Stomach (tissue), 9 donors: Measurements from ENCODE around the gene TMEM186. TPM values are rescaled to one million over a fixed set of nuclear protein-coding genes. Genes with fewer than 3 reads are reported as not detected.
"Not testable (repeated sequence)": the region's sequence is repeated elsewhere in the genome, so short reads cannot be mapped to it uniquely, and the experiment has no call there.

Experiments used
- DNase-seq, 2 donors: peaks; one replicate each; pipeline versions ENCODE4 v3.0.0 to v3.0.0-alpha.2; 2013 to 2019
- H3K27ac ChIP-seq, 5 donors: fragments of 200-600 bp in 4 of 5; sonication (generic) in 4 of 5; one replicate each; pipeline ENCODE4 v1.5.1; 2013 to 2019; ENCODE audit warnings: mild to moderate bottlenecking in 1 of 5, moderate library complexity in 1 of 5
- H3K27me3 ChIP-seq, 3 donors: fragments of 200-600 bp; sonication (generic); one replicate each; pipeline ENCODE4 v1.5.1; 2017 to 2019; ENCODE audit warnings: mixed run types in 1 of 3
- H3K36me3 ChIP-seq, 4 donors: fragments of 200-600 bp; sonication (generic); 1 replicate in 3 of 4; 2 replicates in 1 of 4; pipeline ENCODE4 v1.5.1; 2016 to 2019
- H3K4me1 ChIP-seq, 4 donors: fragments of 200-600 bp; sonication (generic); one replicate each; pipeline ENCODE4 v1.5.1; 2016 to 2019
- H3K4me3 ChIP-seq, 4 donors: fragments of 200-600 bp; sonication (generic) in 3 of 4; one replicate each; pipeline ENCODE4 v1.5.1; 2016 to 2019; ENCODE audit warnings: mild to moderate bottlenecking in 1 of 4
- H3K9me3 ChIP-seq, 4 donors: fragments of 200-600 bp; sonication (generic); one replicate each; pipeline ENCODE4 v1.5.1; 2016 to 2019
- EP300 ChIP-seq: sonication (generic); formaldehyde crosslinking; IDR thresholded peaks from one replicate; pipeline ENCODE4 v1.6.1; 2017; ENCODE audit warnings: antibody characterized with exemption
- POLR2A ChIP-seq, 4 donors: fragments of 450-650 bp; IDR thresholded peaks; one replicate each; pipeline ENCODE4 v1.6.1; 2016; ENCODE audit warnings: antibody characterized with exemption in 4 of 4, control low read depth in 2 of 4, mild to moderate bottlenecking in 1 of 4, moderate library complexity in 1 of 4
- POLR2AphosphoS5 ChIP-seq, 3 donors: sonication (generic); formaldehyde crosslinking; IDR thresholded peaks; one replicate each; pipeline ENCODE4 v1.6.1; 2016; ENCODE audit warnings: antibody characterized with exemption in 3 of 3
- WGBS, 5 donors: extraction: QIAGEN DNeasy Blood & Tissue Kit in 3 of 5; methylation state at CpG; one replicate each; pipeline versions ENCODE4 v1.1.5 to v1.1.7; 2013 to 2018; 5-methylcytosine and 5-hydroxymethylcytosine counted together
- intact Hi-C: fragments of 100-400 bp; cut with DNase I; formaldehyde crosslinking; loops from one replicate; pipeline ENCODE4 v1.15.1; 2023; ENCODE audit warnings: low total_unique reads
- polyA plus RNA-seq, 3 donors: library from polyadenylated mRNA; stranded (reverse); fragments of 200-250 nt; gene quantifications; one replicate each; pipeline ENCODE4 v1.2.3, GENCODE V29; 2013
- total RNA-seq, 5 donors: library from RNA; depleted of rRNA; stranded (reverse); fragments of >200 nt; gene quantifications; one replicate each; pipeline versions ENCODE4 v1.1.0 to v1.2.3, GENCODE V29; 2014 to 2016
- TF ChIP-seq, protein P1 (sequence below), 7 experiments: fragments of 450-650 bp in 4 of 7; fragments of 200-600 bp in 3 of 7; sonication (generic) in 3 of 7; IDR thresholded peaks; one replicate each; pipeline ENCODE4 v1.5.1; 2016 to 2019; ENCODE audit warnings: antibody characterized with exemption in 7 of 7, control low read depth in 2 of 7, mild to moderate bottlenecking in 1 of 7
- donor health status: healthy with polysubstance abuse.
- donor health status: Bipolar disorder and iron deficiency.
- donor health status: healthy.

Gene TMEM186
- total and polyA plus RNA-seq, 8 donors, result 5.3 to 12.9 (median 6.4) TPM; not detected in 1

DNA sequence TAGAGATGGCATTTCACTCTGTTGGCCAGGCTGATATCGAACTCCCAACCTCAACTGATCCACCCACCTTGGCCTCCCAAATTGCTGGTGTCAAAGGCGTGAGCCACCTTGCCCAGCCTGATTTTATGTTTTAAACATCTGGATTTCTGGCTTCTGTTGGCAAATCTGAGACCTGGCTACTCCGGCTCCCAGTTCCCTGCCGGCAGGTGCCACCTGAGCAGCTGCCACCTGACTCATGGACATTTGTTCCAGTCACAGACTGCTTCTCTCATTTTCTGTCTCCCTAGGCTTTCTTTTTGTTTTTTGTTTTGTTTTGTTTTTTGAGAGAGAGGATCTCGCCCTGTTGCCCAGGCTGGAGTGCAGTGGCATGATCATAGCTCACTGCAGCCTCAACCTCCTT lies 9.8 kb upstream of the TMEM186 start:
- intact Hi-C loops, result loop anchor here (10.0 kb wide), 1 partner anchor 78 kb away; the partner anchor contains the start of gene LITAFD
- Histone ChIP-seq H3K9me3 (no peaks in the 10 kb centered on the region), H3K27me3 (no peaks in the 10 kb centered on the region), H3K4me1 (peaks cover 0 to 2% (median 0%) of the 10 kb centered on the region in 4 donors), H3K36me3 (peaks cover 87 to 100% (median 99%) of the 10 kb centered on the region in 4 donors), H3K4me3 (no peak overlapping the region), H3K27ac (no peak overlapping the region)
- TF ChIP-seq, protein P1, sequence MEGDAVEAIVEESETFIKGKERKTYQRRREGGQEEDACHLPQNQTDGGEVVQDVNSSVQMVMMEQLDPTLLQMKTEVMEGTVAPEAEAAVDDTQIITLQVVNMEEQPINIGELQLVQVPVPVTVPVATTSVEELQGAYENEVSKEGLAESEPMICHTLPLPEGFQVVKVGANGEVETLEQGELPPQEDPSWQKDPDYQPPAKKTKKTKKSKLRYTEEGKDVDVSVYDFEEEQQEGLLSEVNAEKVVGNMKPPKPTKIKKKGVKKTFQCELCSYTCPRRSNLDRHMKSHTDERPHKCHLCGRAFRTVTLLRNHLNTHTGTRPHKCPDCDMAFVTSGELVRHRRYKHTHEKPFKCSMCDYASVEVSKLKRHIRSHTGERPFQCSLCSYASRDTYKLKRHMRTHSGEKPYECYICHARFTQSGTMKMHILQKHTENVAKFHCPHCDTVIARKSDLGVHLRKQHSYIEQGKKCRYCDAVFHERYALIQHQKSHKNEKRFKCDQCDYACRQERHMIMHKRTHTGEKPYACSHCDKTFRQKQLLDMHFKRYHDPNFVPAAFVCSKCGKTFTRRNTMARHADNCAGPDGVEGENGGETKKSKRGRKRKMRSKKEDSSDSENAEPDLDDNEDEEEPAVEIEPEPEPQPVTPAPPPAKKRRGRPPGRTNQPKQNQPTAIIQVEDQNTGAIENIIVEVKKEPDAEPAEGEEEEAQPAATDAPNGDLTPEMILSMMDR (IDR thresholded peaks at IDR 0.05), result no peak
- TF ChIP-seq POLR2AphosphoS5 (IDR thresholded peaks at IDR 0.05) (no peak), EP300 (no peak), POLR2A (IDR thresholded peaks at IDR 0.05) (no peak)
- WGBS, 5 donors, result 87 to 93% (median 92%) methylated on average over 5 of the region's 5 CpGs
- no peak for DNase-seq

DNA sequence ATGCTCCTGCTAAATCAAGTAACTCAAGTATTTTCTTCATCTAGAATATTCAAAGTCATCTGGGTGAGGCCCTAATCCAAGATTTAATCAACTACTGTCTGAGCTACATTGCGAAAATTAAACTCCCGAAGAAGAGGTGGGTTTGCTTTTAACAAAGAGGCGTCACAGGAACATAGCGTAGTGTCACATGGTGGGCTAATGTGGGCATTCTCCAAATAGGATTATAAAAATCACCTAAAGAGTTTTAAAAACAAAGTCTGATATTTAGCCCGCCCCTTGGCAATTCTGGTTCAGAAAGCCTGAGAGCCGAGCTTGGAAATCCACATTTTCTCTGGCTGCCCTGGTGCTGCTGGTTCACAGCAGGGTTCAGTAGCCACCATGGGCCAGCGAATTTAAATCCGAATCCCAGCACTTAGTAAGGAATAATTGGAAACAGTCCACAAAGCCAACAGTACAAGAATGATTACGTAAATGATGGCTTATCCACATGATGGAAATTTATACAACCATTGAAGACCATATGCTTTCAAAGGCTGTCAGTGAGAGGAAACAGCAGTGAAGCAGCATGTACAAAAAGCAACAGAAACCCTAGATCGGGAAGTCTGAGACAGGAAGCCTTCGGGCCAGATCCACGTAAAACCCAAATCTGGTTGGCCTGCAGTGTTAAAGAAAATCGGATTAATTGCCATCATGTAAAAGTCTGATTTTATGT lies 9.0 kb upstream of the TMEM186 start:
- peaks cover 85 to 100% (median 99%) of the 10 kb centered on the region in 4 donors for H3K36me3 ChIP-seq
- TF ChIP-seq POLR2AphosphoS5 (IDR thresholded peaks at IDR 0.05) (no peak), EP300 (no peak), POLR2A (IDR thresholded peaks at IDR 0.05) (no peak)
- TF ChIP-seq, protein P1 (IDR thresholded peaks at IDR 0.05), result no peak
- intact Hi-C loops, result loop anchor here (10.0 kb wide), 1 partner anchor 78 kb away; the partner anchor contains the start of gene LITAFD

DNA sequence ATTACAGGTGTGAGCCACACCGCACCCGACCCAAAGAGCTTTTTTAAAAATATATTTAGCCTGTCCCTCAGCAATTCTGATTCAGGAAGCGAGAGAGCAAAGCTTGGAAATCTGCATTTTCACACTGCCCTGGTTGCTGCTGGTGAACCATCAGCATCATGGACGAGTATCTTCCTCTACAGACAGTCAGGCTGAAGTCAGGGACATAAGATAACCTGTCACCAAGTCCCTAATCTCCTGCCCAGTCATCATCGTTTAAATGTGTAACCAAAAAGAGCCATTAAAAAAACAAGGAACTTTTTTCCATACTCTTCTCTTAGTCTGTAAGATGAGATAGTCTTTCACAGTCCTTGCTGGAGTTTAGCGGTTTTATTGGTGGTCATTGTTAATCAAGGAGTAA lies 6.9 kb upstream of the TMEM186 start:
- Histone ChIP-seq H3K4me3 (no peak overlapping the region), H3K9me3 (no peaks in the 10 kb centered on the region), H3K4me1 (peaks cover 10 to 21% (median 16%) of the 10 kb centered on the region in 4 donors), H3K36me3 (peaks cover 66 to 87% (median 81%) of the 10 kb centered on the region in 4 donors), H3K27me3 (no peaks in the 10 kb centered on the region), H3K27ac (no peak overlapping the region)
- 80 to 86% (median 83%) methylated on average over 6 of the region's 6 CpGs for WGBS, 5 donors
- TF ChIP-seq, protein P1 (IDR thresholded peaks at IDR 0.05), result no peak
- TF ChIP-seq EP300 (no peak), POLR2AphosphoS5 (IDR thresholded peaks at IDR 0.05) (no peak)
- intact Hi-C loops, result loop anchor here (10.0 kb wide), 1 partner anchor 80 kb away; the partner anchor contains the start of gene LITAFD
- no peak for DNase-seq

More for the DNA sequence above, 9.0 kb upstream of the TMEM186 start:
- WGBS, 5 donors, result 80 to 92% (median 85%) methylated on average over 13 of the region's 13 CpGs
- Histone ChIP-seq H3K9me3 (no peaks in the 10 kb centered on the region), H3K27ac (no peak overlapping the region), H3K4me3 (no peak overlapping the region), H3K27me3 (no peaks in the 10 kb centered on the region), H3K4me1 (peaks cover 0 to 2% (median under 1%) of the 10 kb centered on the region in 4 donors)
- no peak for DNase-seq

DNA sequence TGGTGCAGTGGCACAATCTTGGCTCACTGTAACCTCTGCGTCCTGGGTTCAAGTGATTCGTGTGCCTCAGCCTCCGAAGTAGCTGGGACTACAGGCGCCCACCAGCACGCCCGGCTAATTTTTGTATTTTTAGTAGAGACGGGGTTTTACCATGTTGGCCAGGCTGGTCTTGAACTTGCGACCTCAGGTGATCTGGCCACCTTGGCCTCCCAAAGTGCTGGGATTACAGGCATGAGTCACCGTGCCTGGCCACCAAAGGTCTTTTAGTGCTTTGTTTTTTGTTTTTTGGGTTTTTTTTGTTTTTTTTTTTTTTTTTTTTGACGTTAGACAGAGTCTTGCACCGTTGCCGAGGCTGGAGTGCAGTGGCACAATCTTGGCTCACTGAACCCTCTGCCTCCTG lies 6.3 kb upstream of the TMEM186 start:
- WGBS, 5 donors, result 88 to 93% (median 91%) methylated on average over 12 of the region's 12 CpGs
- intact Hi-C loops, result loop anchor here (10.0 kb wide), 1 partner anchor 81 kb away; the partner anchor contains the start of gene LITAFD
- H3K36me3 ChIP-seq, result peaks cover 60 to 82% (median 76%) of the 10 kb centered on the region in 4 donors

More for the DNA sequence above, 6.3 kb upstream of the TMEM186 start:
- not testable (repeated sequence) for H3K9me3 ChIP-seq, H3K27ac ChIP-seq, H3K4me3 ChIP-seq, H3K27me3 ChIP-seq, DNase-seq
- peaks cover 14 to 27% (median 22%) of the 10 kb centered on the region in 4 donors for H3K4me1 ChIP-seq
